NCI-H2171 (cell line): ENCODE measurements around the gene RECQL5.
"Not testable (repeated sequence)": the region's sequence is repeated elsewhere in the genome, so short reads cannot be mapped to it uniquely, and the experiment has no call there.

Experiments used
- DNase-seq: peaks from one replicate; lab custom pipeline; 2025; lab: John Stamatoyannopoulos, UW

Gene RECQL5

DNA sequence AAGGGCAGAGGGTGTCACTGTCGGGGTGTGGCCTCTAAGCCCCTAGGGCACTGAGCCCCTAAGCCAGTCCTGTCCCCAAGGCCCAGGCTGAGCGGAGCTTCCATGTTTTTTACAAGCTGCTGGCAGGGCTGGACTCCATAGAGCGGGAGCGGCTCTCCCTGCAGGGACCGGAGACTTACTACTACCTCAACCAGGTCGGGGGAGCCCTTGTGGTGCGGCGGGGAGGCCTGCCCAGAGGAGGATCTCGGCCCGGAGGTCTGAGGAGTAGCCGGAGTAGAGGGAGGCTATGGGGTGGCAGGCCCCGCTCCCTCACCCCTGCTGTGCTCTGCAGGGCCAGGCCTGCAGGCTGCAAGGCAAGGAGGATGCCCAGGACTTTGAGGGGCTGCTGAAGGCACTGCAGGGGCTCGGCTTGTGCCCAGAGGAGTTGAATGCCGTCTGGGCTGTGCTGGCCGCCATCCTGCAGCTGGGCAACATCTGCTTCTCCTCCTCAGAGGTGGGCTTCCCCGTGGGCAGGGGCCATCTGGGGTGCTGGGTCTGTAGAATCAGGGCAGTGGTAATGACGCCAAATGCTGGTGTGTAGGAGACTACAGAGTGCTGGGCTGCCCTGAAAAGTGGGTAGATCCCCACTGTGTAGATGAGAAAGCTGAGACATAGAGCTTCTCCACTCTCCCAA is 74.5 kb downstream of the RECQL5 start:
- no peak for DNase-seq

DNA sequence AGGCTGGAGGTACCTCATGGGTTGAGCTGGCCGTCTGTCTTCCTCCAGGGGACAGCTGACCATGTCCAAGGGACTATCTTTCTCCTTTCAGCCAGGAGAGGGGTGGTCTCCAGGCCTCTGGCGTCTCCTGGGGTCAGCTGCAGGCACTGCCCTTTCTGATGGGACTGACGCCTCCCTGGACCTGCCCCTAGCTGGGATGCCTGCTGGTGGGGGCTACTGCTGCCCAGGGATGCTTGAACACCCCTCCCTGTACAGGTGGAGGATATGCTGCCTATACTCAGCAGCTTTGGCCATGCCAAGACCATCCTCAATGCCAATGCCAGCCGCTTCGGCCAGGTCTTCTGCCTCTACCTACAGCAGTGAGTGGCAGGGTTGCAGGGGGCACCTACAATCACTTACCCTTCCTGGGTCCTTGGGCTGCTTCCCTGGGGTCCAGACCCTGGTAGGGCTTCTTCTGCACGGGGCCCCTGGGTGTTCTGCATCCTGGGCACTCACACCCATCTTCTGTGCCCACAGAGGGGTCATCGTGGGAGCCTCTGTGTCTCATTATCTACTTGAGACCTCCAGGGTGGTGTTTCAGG is 75.1 kb downstream of the RECQL5 start:
- DNase-seq, result no peak

DNA sequence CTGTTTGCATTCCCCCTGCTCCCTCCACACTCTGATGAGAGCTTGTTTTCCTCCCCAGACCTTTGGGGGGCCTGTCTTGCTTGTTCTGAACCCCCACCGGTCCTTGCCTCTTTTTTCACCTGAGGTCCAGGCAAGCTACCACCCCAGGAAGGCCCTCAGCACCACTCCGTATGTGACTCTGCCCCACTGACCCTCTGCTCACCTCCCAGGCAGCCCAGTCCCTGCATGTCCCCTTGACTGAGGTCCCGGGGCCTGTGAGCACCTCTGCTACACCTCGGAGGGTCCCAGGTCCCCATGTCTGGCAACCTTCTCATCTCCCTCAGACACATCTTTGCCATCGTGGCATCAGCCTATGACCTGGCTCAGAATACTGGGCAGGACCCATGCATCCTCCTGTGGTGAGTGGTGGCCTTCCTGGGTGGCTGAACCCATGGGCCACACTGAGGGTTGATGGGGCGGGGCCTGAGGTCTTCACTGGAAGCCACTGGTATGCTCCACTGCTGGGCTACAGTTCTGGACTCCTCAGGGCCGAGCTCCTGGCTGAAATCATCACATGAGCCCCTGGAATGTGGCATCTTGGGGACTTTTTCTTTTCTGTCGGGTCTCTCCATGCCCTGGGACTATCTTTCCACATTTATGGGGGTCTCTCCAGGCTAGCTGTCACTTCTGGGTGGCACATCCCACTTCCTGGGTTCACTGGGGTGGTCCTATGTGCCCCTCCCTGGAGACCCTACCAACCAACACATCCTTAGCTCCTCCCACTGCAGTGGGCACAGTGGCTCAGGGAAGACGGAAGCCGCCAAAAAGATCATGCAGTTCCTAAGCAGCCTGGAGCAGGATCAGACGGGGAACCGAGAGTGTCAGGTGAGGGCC is 75.9 kb downstream of the RECQL5 start:
- DNase-seq, result no peak

DNA sequence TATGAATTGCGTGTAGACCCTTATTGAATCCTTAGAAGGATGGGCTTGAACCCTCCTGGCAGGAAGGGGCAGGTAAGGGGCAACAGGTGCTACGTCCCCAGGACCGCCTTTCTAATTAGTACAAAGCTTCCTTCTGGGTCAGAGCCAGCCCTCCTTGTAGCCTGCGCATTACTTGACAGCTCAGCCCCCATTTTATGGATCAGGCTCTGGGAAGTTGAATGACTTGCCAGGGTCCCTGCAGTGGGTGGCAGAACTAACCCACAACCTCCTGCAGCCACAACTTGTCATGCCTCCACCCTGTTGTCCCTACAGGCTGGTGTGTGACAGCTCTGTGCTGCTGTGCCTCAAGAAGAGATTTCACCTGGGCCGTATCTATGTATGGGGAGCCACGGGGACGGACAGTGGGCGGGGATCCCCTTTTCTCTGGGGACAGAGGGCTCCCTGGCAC is 76.6 kb downstream of the RECQL5 start:
- DNase-seq, result no peak

- DNase-seq, result no peak
Measured at GRCh38 chr17:75589919-75590303, 77.0 kb downstream of the RECQL5 start.

DNA sequence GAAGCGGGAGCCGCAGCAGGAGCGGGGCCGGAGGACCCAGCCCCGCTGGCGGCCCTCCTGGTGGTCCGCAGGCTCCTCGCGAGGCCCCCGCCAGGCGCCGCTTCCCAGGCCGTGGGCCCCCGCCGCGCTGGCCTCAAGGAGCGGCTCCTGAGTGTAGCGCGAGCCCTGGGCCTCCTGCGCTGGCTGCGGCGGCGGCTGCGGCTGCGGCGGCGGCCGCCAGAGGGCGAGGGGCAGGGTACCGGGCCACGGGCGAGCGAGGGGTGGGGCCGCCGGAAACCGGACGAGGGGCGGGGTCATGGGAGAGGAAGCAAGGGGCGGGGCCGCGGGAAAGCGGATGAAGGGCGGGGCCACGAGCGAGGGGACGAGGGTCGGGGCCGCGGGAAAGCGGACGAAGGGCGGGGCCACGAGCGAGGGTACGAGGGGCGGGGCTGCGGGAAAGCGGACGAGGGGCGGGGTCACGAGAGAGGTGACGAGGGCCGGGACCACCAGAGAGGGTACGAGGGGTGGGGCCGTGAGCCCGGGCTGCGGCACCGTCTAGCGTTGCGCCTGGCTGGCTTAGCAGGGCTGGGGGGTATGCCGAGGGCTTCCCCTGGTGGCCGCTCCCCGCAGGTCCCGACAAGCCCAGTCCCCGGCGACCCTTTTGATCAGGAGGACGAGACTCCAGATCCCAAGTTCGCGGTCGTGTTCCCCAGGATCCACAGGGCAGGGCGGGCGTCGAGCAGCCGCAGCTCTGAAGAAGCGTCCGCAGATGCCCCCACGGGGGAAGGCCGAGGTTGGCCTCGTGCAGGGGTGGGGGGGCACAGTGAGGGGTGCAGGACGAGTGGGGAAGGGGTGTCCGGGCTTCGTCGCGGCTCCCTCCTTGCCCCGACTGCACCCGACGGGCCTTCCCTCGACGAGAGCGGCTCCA is 77.7 kb downstream of the RECQL5 start:
- peak; percentile 98 for DNase-seq

- no peak for DNase-seq
Measured at GRCh38 chr17:75588596-75589011, 78.3 kb downstream of the RECQL5 start.

GRCh38 chr17:75587675-75588595 is 79.0 kb downstream of the RECQL5 start, which contains the start of gene MYO15B:
Gene MYO15B (plus strand): TSS chr17:75587800. CDS start chr17:75588058, 258 bp downstream.
- peak; percentile 25 for DNase-seq

GRCh38 chr17:75584849-75585175 is 82.1 kb downstream of the RECQL5 start:
- DNase-seq, result no peak

DNA sequence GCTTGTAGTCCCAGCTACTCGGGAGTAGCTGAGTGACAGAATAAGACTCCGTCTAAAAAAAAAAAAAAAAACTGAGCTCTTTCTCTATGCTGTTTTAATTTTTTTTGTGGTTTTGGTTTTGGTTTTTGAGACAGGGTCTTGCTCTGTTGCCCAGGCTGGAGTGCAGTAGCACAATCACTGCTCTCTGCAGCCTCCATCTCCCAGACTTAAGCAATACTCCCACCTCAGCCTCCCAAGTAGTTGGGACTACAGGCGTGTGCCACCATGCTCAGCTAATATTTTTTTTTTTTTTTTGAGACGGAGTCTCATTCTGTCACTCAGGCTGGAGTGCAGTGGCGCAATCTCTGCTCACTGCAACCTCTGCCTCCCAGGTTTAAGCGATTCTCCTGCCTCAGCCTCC is 83.8 kb downstream of the RECQL5 start:
- not testable (repeated sequence) for DNase-seq

DNA sequence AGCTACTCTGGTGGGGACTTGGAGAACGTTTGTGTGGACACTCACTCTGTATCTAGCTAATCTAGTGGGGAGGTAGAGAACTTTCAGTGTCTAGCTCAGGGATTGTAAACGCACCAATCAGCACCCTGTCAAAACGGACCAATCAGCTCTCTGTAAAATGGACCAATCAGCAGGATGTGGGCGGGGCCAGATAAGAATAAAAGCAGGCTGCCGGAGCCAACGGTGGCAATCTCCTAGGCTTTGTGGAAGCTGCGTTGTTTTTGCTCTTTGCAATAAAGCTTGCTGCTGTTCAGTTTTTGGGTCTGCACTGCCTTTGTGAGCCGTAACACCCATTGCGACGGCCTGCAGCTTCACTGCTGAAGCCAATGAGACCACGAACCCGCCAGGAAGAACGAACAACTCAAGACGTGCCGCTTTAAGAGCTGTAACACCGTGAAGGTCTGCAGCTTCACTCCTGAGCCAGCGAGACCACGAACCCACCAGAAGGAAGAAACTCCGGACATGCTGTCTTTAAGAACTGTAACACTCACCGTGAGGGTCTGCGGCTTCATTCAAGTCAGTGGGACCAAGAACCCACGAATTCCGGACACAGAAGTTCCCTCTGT is 85.7 kb downstream of the RECQL5 start:
- DNase-seq, result not testable (repeated sequence)
